Cortex of kidney (tissue), 1 donor: ENCODE measurements around the gene LRRC63.
"Not testable (repeated sequence)": the region's sequence is repeated elsewhere in the genome, so short reads cannot be mapped to it uniquely, and the experiment has no call there.

Experiments used
- DNase-seq: peaks from one replicate; lab custom pipeline; 2025; lab: John Stamatoyannopoulos, UW

The LRRC63 gene

DNA sequence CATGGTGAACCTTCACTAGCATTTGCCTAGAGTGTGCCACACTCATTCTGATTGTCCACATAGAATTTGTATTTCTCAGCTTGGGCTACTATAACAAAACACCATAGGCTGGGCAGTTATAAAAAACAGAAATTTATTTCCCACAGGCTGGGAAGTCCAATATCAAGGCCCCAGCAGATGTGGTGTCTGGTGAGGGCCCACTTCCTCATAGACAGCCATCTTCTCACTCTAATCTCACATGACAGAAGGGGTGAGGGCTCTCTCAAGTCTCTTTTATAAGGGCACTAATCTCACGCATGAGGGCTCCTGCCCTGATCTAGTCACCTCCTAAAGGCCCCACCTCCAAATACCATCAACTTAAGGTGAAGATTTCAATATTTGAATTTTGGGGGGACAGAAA, 53.6 kb downstream of the LRRC63 start:
- no peak for DNase-seq

DNA sequence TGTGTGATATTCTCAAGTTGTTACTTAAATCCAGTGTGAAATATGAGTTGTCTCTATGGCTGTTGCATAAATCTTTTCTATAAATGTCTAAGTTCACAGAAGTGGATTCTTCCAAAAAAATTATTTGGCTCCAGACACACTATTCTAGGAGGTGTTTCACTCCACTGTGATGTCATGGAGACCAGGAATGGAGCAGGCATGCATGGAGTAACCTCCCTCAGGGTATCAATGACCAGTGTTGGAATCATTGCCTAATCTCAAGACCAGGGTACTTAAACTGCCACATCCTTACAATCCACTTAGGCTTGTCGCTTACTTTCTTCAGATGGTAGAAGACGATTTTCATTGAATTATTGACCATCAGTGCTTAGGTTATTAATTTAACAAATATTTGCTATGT, 55.4 kb downstream of the LRRC63 start:
- no peak for DNase-seq

DNA sequence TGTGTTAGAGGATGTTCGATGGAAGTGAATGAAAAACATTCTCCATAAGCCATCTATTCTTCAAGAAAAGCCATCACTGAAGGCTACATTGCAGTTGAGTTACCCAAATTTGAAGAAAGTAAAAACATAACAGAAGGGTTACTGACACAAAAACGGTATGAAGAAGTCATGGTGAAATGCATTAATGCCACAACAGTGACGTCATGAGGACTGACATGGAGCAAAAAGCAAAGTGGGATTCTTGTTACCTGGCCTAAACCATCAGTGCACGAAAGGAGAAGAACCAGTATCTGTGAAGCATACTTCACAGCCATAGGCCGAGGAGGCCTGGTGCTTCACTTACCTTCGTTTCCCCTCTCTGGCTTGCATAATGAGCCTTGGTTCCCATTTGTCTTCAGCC, 58.7 kb downstream of the LRRC63 start:
- no peak for DNase-seq

DNA sequence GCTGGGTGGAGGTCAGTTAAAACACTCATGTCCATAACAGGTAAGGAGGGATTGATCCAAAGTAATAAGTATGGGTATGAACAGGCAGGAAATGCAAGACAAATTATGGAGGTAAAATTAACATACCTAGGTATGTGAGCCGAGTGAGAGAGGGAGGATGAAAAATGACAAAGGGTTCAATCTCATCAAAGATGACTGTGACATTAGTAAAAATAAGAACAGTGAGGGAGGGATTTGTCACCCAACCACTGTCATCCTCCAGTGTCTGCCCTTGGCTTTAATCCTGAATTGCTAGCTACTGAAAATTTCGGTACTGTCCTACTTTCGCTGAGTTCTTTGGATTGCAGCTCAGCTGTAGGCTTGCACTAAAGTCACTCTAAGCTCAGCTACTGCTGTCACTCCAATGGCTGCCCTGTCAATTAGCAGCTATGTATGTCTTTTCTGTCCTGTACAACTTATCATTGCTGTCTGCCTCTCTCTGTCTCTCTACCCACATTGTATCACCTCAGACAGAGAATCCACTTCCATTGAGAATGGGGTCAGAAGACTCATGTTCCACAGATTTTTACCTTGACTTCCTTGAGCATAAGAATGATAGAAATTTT, 62.5 kb downstream of the LRRC63 start:
- no peak for DNase-seq

DNA sequence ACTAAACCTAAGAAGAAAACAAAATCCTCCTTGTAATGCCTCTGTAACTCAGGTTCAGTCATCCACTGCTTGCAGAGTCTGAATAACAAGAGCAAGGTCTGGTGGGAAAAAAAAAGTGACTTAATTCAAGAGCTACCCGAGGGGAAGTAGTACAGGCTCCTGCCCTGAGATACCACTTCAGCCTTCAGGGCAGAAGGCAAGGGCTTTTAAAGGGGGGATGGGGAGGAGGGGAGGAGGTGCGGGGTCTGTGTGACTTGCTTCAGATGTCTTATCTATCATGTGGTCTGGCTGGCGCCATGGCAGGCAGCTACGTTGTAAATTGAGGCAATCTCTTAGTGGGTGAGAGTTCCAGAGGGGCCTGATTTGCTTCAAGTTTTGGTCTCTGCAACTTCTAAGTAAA, 66.7 kb downstream of the LRRC63 start:
- DNase-seq, result no peak

DNA sequence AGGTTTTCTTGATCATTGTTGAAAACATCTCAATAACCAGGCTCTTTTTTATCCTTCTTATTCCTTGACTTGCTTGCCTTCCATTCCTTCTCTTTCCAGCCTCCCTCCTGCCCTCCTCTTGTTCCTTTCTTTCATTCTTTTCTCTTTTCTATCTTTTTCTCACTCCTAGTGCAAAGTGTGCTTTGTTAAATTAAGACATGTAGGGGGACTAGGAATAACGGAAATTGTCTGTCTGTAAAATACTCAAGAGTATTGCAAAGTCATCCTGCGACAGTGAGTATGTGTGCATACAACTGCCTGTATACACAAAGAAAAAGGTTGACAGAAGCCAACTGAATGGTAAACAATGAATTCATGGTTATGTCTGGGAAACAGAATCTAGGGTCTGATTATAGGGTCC, 70.1 kb downstream of the LRRC63 start:
- DNase-seq, result no peak

DNA sequence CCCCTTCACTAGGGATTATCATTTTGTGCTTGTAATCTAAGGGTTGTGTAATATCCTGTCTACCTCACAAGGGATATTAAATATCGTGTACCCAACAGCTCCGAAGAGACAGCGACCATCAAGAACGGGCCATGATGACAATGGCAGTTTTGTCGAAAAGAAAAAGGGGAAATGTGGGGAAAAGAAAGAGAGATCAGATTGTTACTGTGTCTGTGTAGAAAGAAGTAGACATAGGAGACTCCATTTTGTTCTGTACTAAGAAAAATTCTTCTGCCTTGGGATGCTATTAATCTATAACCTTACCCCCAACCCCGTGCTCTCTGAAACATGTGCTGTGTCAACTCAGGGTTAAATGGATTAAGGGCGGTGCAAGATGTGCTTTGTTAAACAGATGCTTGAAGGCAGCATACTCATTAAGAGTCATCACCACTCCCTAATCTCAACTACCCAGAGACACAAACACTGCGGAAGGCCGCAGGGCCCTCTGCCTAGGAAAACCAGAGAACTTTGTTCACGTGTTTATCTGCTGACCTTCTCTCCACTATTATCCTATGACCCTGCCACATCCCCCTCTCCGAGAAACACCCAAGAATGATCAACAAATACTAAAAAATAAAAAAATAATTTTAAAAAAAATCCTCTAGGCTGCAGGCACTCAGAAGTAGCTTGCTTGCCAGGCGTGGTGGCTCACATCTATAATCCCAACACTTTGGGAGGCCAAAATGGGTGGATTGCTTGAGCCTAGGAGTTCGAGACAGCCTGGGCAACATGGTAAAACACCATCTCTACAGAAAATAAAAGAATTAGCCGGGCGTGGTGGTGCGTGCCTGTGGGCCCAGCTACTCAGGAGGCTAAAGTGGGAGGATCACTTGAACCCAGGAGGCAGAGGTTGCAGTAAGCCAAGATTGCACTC, 72.4 kb downstream of the LRRC63 start:
- DNase-seq, result not testable (repeated sequence)

DNA sequence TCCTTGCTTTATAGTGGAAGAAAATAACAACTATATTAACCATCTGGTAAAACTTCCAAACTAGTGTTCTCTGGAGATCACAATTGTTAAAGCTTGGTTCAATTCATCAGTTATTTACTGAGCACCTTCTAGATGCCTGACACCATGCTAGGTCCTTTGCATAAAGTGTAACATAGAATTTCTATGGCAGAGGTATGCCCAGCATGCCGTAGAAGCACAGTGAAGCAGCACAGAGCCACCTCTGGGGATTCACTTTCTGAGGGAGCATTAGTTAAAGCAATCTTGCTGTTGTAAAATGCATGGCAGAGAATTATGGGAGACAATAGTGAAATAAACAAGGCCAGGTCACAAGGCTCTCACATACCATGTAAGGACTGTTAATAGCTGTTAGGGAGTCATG, 75.2 kb downstream of the LRRC63 start:
- no peak for DNase-seq

DNA sequence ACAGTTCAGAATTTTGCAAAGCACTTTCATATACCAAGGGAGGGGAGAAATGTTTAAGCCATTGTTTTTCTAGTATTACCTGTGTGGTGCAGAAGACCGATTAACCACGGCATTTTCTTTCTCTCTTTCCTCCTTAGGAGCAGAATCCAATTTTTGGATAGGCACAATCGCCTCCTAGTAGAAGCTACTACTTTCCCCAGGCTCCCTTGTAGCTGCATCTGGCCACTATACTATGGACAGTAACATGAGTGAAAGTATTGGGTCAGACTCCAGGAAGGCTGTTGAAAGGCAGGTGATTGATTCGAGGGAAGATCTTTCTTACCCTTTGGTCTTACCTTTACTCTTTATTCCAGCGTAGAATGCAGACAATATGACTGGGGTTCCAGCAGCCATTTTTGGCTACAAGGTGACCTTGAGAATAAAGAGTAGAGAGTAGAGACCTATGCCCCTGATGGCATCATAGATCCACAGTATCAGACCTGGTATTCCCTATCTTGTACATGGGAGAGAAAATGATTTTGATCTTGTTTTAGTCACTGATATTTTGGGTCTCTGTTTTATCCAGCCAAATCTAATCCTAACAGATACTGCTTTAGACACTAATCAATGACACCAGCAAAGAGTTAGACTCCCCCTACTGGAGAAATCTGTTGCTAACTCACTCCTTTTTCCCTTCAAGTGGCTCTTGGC, 77.0 kb downstream of the LRRC63 start:
- no peak for DNase-seq

DNA sequence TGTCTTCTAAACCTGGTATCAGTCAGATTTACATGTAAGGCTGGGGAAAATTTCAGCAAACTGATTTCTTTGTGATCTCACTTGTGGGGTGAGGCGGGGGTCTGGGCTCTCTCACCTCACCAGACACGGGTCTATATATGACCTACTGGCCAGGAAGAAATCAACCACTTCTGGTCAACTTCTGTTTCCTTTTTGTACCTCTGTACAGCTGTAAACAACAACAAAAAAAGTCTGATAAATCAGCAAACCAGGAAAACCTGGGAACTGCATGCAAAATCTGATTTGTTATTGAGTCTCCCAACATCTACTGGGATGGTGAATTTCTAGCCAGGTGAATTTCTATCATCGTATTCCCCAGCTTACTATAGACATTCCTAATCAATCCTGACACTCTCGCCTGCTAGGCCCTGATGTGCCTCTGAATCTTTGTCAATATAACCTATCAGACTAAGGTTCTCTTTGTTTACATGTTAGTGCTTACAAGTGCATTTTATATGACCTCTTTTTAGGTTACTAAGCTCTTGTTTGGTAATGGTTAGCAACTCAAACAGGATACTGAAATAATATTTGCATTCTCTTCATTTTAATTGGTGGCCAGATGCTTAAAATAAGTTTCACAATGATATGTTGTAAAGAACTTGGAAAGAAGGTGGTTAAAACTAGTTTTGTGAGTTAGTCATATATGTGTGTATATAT, 77.7 kb downstream of the LRRC63 start:
- DNase-seq, result no peak

DNA sequence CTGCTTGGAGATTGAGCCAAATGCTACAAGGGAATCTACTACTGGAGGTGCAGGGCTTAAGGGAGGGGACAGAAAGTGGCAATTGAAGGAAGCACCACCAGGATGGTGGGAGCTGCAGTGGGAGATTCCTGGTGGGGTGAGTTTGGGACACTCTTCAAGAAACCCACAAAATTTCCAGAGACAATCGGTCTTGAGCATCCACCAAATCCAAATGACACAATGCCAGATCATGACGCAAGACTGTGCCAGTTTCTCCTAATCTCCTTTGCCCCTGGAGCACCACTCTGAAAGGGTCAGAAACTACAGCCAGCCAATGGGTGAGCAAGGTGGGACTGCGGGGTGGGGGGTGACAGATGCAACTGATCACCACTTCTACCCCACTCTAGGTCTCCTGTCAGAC, 78.7 kb downstream of the LRRC63 start:
- DNase-seq, result no peak

DNA sequence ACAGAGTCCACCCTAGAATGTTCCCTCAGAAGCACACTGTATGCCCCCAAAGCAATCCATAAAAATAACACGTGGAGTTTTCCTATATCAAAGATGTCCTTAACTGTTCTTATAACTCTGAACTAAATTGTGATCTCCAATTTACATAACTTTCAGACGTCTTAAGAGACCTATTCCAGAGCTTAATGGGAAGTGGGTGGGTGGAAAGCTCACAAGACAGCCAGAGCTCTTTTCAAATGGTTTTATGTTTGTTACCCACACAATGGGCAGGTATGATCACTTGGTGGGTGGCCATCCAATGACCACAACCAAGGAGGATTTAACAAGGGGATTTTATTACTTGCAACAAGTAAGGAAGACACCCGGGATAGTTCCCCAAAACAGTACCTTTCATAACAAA, 81.7 kb downstream of the LRRC63 start:
- DNase-seq, result no peak

DNA sequence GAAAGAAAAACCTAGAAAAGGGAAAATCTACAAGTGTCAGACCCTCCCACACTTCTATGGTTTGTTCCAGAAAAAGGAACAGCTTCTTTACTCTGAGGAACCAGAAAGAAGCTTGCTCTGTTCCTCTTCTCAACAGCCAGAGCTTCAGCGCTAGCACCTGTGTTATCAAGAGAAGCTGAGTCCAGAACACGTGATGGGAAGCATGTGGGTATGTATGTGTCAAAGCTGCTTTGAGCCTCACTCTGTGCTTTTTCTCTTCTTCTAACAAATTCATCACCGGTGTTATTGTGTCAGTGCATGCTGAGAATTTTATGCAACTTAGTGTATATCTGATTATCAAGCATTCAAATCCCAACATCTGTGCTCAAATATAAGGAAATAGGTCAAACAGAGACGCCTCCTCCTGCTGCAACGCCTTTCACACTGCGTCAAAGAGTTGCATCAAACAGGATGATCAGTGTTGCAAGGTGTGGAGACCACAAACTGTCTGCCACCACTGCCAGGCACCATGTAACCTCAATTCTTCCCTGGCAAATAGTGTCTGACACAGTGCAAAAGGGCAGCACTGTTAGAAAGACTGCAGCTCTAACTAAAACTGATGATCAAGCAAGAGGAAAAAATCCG, 83.9 kb downstream of the LRRC63 start:
- no peak for DNase-seq

DNA sequence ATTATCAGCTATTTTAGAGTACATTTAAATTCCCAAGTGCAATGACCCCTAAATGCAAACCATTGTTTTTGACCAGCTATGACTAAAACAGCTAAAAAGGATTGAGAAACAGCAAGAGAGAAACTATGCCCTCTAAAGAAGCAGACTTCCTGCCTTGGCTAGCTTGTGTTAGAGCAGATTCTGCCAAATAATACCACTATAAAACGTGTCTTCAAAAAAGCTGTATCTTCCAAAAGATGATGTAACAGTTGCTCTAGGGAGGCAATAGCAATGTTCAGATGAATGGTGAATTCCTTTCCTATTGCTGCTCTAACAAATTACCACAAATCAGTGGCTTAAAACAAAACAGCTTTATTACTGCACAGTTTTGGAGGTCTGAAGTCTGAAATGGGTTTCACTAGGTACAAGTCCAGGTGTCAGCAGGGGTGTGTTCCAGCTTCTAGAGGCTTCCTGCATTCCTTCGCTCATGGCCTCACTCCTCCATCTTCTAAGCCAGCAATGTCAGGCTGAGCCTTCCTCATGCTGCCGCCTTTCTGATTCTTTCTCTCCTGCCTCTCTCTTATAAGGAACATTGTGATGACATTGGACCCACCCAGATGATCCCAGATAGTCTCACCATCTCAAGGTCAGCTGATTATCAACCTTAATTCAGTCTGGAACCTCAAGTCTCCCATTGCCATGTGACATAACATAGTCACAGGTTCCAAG, 84.5 kb downstream of the LRRC63 start:
- DNase-seq, result no peak

DNA sequence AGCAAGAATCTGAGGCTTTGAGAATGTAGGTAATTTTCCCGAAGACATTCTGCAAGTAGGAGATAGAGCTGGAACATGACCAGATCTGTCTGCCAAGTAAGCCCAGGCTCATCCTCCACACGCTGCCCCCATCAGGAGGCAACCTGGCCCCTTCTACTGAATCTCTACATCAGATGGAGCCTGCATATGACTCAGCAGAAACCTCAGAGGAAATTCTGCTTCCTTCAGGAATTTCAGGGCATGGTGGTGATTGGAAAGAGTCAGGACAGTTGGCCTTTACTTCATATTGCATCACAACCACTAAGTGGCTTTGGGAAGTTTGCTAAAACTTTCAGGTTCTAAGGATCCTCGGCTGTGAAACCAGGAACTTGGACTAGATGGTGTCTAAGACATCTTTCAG, 85.2 kb downstream of the LRRC63 start:
- DNase-seq, result no peak

DNA sequence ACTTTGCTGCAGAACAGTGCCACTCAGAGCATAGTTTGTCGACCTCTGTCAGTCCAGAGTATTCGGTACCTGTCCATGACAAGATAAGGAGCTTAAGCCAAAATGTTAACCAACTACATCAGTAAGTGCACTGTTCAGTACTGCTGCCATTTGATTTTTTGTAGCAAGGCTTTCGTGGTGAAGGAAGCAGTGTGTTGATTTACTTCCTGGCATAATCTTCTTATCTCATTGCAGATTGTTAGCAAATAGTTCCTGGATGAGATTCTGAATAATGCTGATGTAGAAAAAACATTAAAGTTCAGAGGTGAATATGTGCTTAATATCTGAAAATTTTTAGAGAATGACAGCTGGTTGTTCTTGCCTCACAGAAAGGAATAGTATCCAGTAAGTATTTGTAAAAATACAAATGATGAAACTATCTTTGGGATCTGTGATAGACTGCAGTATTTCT, 85.7 kb downstream of the LRRC63 start:
- no peak for DNase-seq

DNA sequence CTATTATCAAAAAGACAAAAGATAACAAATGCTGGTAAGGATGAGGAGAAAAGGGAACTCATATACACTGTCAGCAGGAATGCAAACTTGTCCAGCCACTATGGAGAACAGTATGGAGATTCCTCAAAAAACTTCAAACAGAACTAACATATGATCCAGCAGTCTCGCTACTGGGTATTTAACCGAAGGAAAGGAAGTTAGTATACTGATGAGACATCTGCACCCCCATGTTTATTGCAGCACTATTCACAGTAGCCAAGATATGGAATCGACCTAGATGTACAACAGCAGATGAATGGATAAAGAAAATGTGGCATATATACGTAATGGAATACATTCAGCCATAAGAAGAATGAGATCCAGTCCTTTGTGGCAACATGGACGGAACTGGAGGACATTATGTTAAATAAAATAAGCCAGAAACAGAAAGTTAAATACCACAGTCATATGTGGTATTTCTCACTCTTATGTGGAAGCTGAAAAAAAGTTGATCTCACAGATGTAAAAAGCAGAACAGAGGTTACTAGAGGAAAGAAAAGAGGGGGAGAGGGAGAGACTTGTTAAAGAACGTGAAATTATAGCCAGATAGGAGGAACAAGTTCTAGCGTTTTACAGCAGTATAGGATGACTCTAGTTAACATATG, 92.1 kb downstream of the LRRC63 start:
- no peak for DNase-seq

DNA sequence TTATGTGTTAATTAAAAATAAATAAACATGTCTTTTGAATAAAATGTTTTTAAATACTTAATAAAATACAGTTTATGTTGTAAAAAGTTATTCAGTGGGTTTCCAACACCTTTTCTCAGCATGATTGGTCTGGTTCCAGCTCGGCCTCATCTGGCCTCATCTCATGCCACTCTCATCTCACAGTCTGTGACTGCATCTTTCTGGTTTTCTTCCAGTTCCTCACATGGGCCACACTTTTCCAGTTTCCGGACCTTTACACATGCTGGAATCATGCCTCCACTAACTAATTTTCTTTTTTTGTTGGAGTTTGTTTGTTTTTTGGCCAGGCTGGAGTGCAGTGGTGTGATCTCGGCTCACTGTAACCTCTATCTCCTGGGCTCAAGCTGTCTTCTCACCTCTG, 92.8 kb downstream of the LRRC63 start:
- no peak for DNase-seq

DNA sequence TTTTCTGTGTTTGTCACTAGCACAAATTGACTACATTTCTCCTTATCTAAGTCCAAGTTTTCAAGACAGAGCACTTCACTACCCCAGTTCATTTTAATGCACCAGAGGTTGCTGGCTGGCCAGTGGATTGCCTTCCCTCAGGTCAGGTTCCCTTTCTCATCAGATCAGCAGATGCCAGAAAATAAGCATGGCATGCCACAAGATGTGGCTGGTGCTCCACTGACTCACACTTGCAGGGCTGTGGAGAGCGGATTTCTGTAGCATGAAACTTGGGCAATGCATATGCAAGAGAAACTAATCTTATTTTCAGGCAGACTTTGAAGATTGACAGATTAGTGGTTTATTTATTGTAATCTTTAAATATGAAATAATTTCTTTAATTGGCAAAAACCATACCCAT, 95.8 kb downstream of the LRRC63 start:
- no peak for DNase-seq

DNA sequence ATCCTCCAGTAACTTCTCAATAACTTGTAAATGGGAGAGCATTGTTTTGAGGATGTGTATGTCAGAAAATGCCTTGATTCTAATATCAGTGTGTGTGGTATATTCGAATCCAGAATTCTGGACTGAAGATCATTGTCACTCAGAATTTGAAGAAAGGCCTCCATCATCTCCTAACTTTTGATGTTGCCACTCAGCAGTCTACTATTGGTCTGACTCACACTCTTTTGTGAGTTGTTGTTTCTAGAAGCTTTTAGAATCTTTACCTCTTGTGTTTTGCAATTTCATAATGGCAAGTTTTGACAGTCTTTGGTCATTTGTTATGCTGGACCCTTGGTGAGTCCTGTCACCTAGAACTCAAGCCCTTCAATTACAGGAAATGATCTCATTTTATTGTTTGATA, 98.3 kb downstream of the LRRC63 start:
- no peak for DNase-seq

DNA sequence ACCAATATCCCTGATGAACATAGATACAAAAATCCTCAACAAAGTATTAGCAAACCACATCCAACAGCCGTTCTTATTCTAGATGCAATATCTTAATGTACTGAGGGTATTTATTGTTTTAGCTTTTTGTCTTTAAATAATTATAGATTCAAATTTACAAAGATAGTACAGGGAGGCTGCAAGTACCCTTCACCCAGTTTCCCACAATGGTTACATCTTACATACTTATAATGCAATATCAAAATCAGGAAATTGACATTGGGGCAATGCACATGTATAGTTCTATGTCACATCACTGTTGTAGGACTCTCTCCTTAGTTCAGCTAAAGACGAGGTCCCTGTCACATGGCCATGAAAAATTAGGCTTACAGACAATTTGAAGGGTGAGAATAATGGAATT, 99.5 kb downstream of the LRRC63 start:
- DNase-seq, result no peak
